Suprapubic skin (tissue), 4 donors: Measurements from ENCODE around the gene PHYH. TPM values are rescaled to one million over a fixed set of nuclear protein-coding genes. Genes with fewer than 3 reads are reported as not detected.

Source experiments
- DNase-seq, 2 donors: peaks; one replicate each; pipeline ENCODE4 v3.0.0-alpha.2; 2019; ENCODE audit warnings: low spot score in 2 of 2
- H3K27ac ChIP-seq: fragments of 200-600 bp; sonication (generic); one replicate; pipeline ENCODE4 v1.5.1; 2019
- H3K27me3 ChIP-seq: fragments of 200-600 bp; sonication (generic); one replicate; pipeline ENCODE4 v1.5.1; 2019
- H3K36me3 ChIP-seq: fragments of 200-600 bp; sonication (generic); one replicate; pipeline ENCODE4 v1.5.1; 2019
- H3K4me1 ChIP-seq: fragments of 200-600 bp; sonication (generic); one replicate; pipeline ENCODE4 v1.5.1; 2019
- H3K4me3 ChIP-seq: fragments of 200-600 bp; sonication (generic); one replicate; pipeline ENCODE4 v1.5.1; 2019; ENCODE audit warnings: mild to moderate bottlenecking
- H3K9me3 ChIP-seq: fragments of 200-600 bp; sonication (generic); one replicate; pipeline ENCODE4 v1.5.1; 2019
- EP300 ChIP-seq: sonication (generic); formaldehyde crosslinking; IDR thresholded peaks from one replicate; pipeline ENCODE4 v1.6.1; 2017; ENCODE audit warnings: antibody characterized with exemption
- POLR2A ChIP-seq, 2 donors: fragments of 450-650 bp; IDR thresholded peaks; one replicate each; pipeline ENCODE4 v1.6.1; 2017; ENCODE audit warnings: antibody characterized with exemption in 2 of 2, mild to moderate bottlenecking in 2 of 2, moderate library complexity in 2 of 2
- POLR2AphosphoS5 ChIP-seq, 3 donors: sonication (generic); formaldehyde crosslinking; IDR thresholded peaks; one replicate each; pipeline ENCODE4 v1.6.1; 2017; ENCODE audit warnings: antibody characterized with exemption in 3 of 3
- whole genome bisulfite sequencing: methylation state at CpG from one replicate; pipeline ENCODE4 v1.1.5; 2018; 5-methylcytosine and 5-hydroxymethylcytosine counted together
- total RNA-seq, 4 donors: library from RNA; depleted of rRNA; stranded (reverse); fragments of >200 nt; gene quantifications; one replicate each; pipeline ENCODE4 v1.1.0, GENCODE V29; 2016
- TF ChIP-seq, protein P1 (sequence below), 2 donors: fragments of 200-600 bp in 1 of 2; fragments of 450-650 bp in 1 of 2; sonication (generic) in 1 of 2; IDR thresholded peaks; one replicate each; pipeline ENCODE4 v1.5.1; 2016 to 2019; ENCODE audit warnings: antibody characterized with exemption in 2 of 2, mild to moderate bottlenecking in 1 of 2, moderate library complexity in 1 of 2

The PHYH gene
- total RNA-seq, 4 donors from 2014 or later, result 10.5 to 22.2 (median 13.3) TPM

DNA sequence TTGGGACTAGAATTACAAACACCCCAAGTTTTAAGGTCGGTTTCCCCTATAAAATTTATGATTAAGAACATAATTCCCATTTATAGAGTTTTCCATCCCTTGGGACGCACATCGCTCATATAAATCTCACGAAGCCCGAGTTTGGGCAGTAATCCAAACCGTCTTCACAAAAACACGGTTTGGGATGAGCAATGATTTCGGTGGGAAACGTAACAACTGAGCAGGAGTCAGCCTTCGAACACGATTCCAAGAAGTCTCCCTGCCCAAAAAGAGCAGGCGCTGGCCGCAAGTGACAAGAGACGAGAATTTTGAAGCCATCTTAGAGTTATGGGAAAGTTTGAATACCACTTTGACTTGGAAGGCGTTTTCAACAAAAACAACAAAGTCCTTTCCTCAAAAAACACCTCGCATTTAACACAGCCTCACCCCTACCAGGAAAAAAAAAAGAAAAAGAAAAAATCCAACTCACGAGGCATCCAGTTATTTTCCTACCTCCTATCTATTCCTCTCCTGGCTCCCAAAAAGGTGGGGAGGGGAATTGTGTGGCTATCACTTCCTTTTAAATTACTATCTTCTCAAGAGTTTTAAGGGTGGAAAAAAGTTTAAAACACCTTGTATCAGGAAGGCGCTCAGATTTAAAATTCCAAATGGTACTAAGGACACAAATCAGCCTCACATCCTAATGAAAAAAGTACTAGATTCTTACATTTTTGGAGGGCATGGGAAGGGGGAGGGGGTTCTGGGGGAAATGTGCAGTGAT lies 46.6 kb upstream of the PHYH start:
- DNase-seq, result no peak

GRCh38 chr10:13340626-13341376 lies 40.9 kb upstream of the PHYH start:
- Histone ChIP-seq H3K4me1 (peaks cover 22% of the 10 kb centered on the region), H3K4me3 (peak overlapping the region; percentile 25), H3K27me3 (no peaks in the 10 kb centered on the region), H3K36me3 (peaks cover 15% of the 10 kb centered on the region), H3K27ac (no peak overlapping the region), H3K9me3 (no peaks in the 10 kb centered on the region)
- no peak for DNase-seq
- 55% methylated on average over 12 of the region's 12 CpGs for WGBS
- TF ChIP-seq, protein P1, sequence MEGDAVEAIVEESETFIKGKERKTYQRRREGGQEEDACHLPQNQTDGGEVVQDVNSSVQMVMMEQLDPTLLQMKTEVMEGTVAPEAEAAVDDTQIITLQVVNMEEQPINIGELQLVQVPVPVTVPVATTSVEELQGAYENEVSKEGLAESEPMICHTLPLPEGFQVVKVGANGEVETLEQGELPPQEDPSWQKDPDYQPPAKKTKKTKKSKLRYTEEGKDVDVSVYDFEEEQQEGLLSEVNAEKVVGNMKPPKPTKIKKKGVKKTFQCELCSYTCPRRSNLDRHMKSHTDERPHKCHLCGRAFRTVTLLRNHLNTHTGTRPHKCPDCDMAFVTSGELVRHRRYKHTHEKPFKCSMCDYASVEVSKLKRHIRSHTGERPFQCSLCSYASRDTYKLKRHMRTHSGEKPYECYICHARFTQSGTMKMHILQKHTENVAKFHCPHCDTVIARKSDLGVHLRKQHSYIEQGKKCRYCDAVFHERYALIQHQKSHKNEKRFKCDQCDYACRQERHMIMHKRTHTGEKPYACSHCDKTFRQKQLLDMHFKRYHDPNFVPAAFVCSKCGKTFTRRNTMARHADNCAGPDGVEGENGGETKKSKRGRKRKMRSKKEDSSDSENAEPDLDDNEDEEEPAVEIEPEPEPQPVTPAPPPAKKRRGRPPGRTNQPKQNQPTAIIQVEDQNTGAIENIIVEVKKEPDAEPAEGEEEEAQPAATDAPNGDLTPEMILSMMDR (IDR thresholded peaks at IDR 0.05), result no peak
- TF ChIP-seq EP300 (no peak), POLR2A (IDR thresholded peaks at IDR 0.05) (no peak), POLR2AphosphoS5 (IDR thresholded peaks at IDR 0.05) (no peak)

More for the DNA sequence above, 46.6 kb upstream of the PHYH start:
- 7% methylated on average over 18 of the region's 18 CpGs for WGBS
- H3K9me3 ChIP-seq, result no peaks in the 10 kb centered on the region
- H3K27me3 ChIP-seq, result no peaks in the 10 kb centered on the region
- H3K27ac ChIP-seq, result peak overlapping the region; percentile 98
- TF ChIP-seq POLR2AphosphoS5 (IDR thresholded peaks at IDR 0.05), result no peak
- no peak for TF ChIP-seq POLR2A (IDR thresholded peaks at IDR 0.05)
- TF ChIP-seq EP300, result no peak
- TF ChIP-seq, protein P1 (IDR thresholded peaks at IDR 0.05), result no peak
- H3K4me1 ChIP-seq, result peaks cover 43% of the 10 kb centered on the region
- peak overlapping the region; percentile 72 for H3K4me3 ChIP-seq
- H3K36me3 ChIP-seq, result no peaks in the 10 kb centered on the region

DNA sequence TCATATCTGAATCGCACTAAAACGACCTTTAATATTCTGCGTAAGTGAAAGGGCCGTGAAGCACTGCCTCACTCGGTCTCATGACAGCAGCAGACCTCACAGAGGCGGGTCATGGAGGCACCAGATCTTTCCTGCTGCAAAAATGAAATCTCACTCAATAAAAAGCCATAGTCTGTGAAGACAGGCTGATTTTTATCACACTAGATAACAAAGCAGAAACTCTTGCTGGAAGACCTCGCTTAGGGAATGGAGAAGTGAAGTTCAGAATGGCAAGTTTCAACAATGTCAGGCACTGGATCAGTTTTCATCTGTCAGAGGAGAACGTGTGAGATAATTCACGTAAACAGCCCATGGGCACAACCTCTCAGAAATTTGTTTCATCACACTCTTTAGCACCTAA lies 40.2 kb upstream of the PHYH start:
- peak overlapping the region; percentile 25 for H3K4me3 ChIP-seq

GRCh38 chr10:13338390-13339110 lies 38.7 kb upstream of the PHYH start:
- WGBS, result 56% methylated on average over 10 of the region's 10 CpGs
- Histone ChIP-seq H3K27me3 (no peaks in the 10 kb centered on the region), H3K9me3 (no peaks in the 10 kb centered on the region), H3K4me3 (no peak overlapping the region), H3K27ac (no peak overlapping the region), H3K4me1 (peaks cover 8% of the 10 kb centered on the region), H3K36me3 (peaks cover 27% of the 10 kb centered on the region)
- no peak for TF ChIP-seq EP300
- TF ChIP-seq POLR2A (IDR thresholded peaks at IDR 0.05), result no peak
- TF ChIP-seq, protein P1 (IDR thresholded peaks at IDR 0.05), result no peak
- TF ChIP-seq POLR2AphosphoS5 (IDR thresholded peaks at IDR 0.05), result no peak
- DNase-seq, result no peak

More for the DNA sequence above, 40.2 kb upstream of the PHYH start:
- peaks cover 22% of the 10 kb centered on the region for H3K36me3 ChIP-seq
- TF ChIP-seq, protein P1 (IDR thresholded peaks at IDR 0.05), result no peak
- TF ChIP-seq EP300 (no peak), POLR2AphosphoS5 (IDR thresholded peaks at IDR 0.05) (no peak), POLR2A (IDR thresholded peaks at IDR 0.05) (no peak)
- no peaks in the 10 kb centered on the region for H3K27me3 ChIP-seq
- peaks cover 15% of the 10 kb centered on the region for H3K4me1 ChIP-seq
- H3K9me3 ChIP-seq, result no peaks in the 10 kb centered on the region
- H3K27ac ChIP-seq, result no peak overlapping the region
- no peak for DNase-seq
- 44% methylated on average over 9 of the region's 9 CpGs for WGBS
